Loucy (cell line): Measurements from ENCODE around the gene OPRL1.

Experiments
- H2AFZ ChIP-seq: fragments of 200-600 bp; sonication (generic); 2 replicates; pipeline ENCODE4 v1.6.0; 2016; ENCODE audit warnings: antibody characterized with exemption, mild to moderate bottlenecking, low read length, moderate library complexity
- H3F3A ChIP-seq: fragments of 200-600 bp; 2 replicates; pipeline ENCODE4 v1.6.0; 2016; ENCODE audit warnings: antibody characterized with exemption, low read depth, mild to moderate bottlenecking
- H3K27me3 ChIP-seq: fragments of 200-600 bp; sonication (generic); 2 replicates; pipeline ENCODE4 v1.6.1; 2014; ENCODE audit warnings: low read length, mild to moderate bottlenecking; ENCODE audit not compliant: insufficient read depth, poor library complexity, severe bottlenecking
- H3K36me3 ChIP-seq: fragments of 200-600 bp; sonication (generic); 2 replicates; pipeline ENCODE4 v1.6.1; 2016; ENCODE audit warnings: low read length; ENCODE audit not compliant: insufficient read depth
- H3K4me1 ChIP-seq: fragments of 200-600 bp; sonication (generic); 2 replicates; pipeline ENCODE4 v1.5.1; 2014; ENCODE audit warnings: low read length, mild to moderate bottlenecking; ENCODE audit not compliant: insufficient read depth, poor library complexity, severe bottlenecking
- H3K4me2 ChIP-seq: fragments of 200-600 bp; sonication (generic); 2 replicates; pipeline ENCODE4 v1.6.0; 2014; ENCODE audit warnings: antibody characterized with exemption, low read length, low read depth, mild to moderate bottlenecking; ENCODE audit not compliant: poor library complexity, severe bottlenecking
- H3K4me3 ChIP-seq: fragments of 200-600 bp; sonication (generic); 2 replicates; pipeline ENCODE4 v1.5.1; 2014; ENCODE audit warnings: low read length, mild to moderate bottlenecking, mixed read lengths; ENCODE audit not compliant: poor library complexity, severe bottlenecking
- H3K79me2 ChIP-seq: fragments of 200-600 bp; sonication (generic); 2 replicates; pipeline ENCODE4 v1.6.1; 2014; ENCODE audit warnings: low read length; ENCODE audit not compliant: insufficient read depth
- H3K9ac ChIP-seq: fragments of 200-600 bp; sonication (generic); 2 replicates; pipeline ENCODE4 v1.6.0; 2014; ENCODE audit warnings: mild to moderate bottlenecking, low read depth, low read length, moderate library complexity; ENCODE audit not compliant: poor library complexity, severe bottlenecking
- H3K9me2 ChIP-seq: fragments of 200-600 bp; sonication (generic); replicated peaks from 2 replicates; pipeline ENCODE4 v1.6.1; 2016; ENCODE audit warnings: low read depth, low read length, mixed read lengths
- H3K9me3 ChIP-seq: fragments of 200-600 bp; sonication (generic); 2 replicates; pipeline ENCODE4 v1.6.1; 2014; ENCODE audit warnings: mild to moderate bottlenecking, antibody characterized with exemption, low read length, low read depth; ENCODE audit not compliant: insufficient read depth
- H4K20me1 ChIP-seq: fragments of 200-600 bp; sonication (generic); 2 replicates; pipeline ENCODE4 v1.6.0; 2014; ENCODE audit warnings: antibody characterized with exemption, low read length, mild to moderate bottlenecking; ENCODE audit not compliant: insufficient read depth, poor library complexity, severe bottlenecking
- EZH2phosphoT487 ChIP-seq: fragments of 200-600 bp; IDR thresholded peaks from 2 replicates; pipeline ENCODE4 v1.6.1; 2018; ENCODE audit warnings: antibody characterized with exemption, mild to moderate bottlenecking, moderate library complexity, borderline replicate concordance
- TF ChIP-seq, protein P1 (sequence below): fragments of 200-600 bp; sonication (generic); conservative IDR thresholded peaks from 2 replicates; pipeline ENCODE4 v1.5.1; 2014; ENCODE audit warnings: mild to moderate bottlenecking, antibody characterized with exemption, low read length

Gene OPRL1

DNA sequence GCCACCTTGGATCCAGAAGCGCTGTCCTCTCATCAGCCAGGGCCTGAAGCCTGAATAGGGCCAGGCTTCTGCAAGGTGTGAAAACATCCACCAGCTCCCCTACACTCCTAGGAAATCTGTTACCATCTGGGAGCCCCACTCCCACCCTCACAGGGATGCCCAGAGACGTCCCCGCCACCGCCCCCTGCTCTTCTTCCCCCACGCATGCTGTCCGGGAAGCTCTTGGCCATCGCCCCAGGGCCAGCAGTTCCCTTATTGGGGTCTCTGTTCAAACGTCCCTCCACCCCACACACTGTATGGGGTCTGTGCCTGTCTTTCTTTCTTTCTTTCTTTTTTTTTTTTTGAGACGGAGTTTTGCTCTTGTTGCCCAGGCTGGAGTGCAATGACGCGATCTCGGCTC lies 4.3 kb upstream of the OPRL1 start:
- H3K4me3 ChIP-seq: no peak overlapping the region
- no peak for TF ChIP-seq EZH2phosphoT487
- TF ChIP-seq, protein P1, sequence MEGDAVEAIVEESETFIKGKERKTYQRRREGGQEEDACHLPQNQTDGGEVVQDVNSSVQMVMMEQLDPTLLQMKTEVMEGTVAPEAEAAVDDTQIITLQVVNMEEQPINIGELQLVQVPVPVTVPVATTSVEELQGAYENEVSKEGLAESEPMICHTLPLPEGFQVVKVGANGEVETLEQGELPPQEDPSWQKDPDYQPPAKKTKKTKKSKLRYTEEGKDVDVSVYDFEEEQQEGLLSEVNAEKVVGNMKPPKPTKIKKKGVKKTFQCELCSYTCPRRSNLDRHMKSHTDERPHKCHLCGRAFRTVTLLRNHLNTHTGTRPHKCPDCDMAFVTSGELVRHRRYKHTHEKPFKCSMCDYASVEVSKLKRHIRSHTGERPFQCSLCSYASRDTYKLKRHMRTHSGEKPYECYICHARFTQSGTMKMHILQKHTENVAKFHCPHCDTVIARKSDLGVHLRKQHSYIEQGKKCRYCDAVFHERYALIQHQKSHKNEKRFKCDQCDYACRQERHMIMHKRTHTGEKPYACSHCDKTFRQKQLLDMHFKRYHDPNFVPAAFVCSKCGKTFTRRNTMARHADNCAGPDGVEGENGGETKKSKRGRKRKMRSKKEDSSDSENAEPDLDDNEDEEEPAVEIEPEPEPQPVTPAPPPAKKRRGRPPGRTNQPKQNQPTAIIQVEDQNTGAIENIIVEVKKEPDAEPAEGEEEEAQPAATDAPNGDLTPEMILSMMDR: no peak
- no peak overlapping the region for H2AFZ ChIP-seq
- 0 out of 2 replicates have a peak, but pooled peaks cover 11% of the 10 kb centered on the region for H3K79me2 ChIP-seq
- no peaks in the 10 kb centered on the region for H3K27me3 ChIP-seq
- H3K9ac ChIP-seq: no peak overlapping the region
- H4K20me1 ChIP-seq: no peaks in the 10 kb centered on the region
- H3K4me2 ChIP-seq: no peak overlapping the region
- no peaks in the 10 kb centered on the region for H3K9me2 ChIP-seq
- no peaks in the 10 kb centered on the region for H3K36me3 ChIP-seq
- H3K4me1 ChIP-seq: peaks cover 27% of the 10 kb centered on the region
- peaks cover 5% of the 10 kb centered on the region; the same call in 1 of the 2 replicates for H3F3A ChIP-seq
- H3K9me3 ChIP-seq: no peaks in the 10 kb centered on the region

DNA sequence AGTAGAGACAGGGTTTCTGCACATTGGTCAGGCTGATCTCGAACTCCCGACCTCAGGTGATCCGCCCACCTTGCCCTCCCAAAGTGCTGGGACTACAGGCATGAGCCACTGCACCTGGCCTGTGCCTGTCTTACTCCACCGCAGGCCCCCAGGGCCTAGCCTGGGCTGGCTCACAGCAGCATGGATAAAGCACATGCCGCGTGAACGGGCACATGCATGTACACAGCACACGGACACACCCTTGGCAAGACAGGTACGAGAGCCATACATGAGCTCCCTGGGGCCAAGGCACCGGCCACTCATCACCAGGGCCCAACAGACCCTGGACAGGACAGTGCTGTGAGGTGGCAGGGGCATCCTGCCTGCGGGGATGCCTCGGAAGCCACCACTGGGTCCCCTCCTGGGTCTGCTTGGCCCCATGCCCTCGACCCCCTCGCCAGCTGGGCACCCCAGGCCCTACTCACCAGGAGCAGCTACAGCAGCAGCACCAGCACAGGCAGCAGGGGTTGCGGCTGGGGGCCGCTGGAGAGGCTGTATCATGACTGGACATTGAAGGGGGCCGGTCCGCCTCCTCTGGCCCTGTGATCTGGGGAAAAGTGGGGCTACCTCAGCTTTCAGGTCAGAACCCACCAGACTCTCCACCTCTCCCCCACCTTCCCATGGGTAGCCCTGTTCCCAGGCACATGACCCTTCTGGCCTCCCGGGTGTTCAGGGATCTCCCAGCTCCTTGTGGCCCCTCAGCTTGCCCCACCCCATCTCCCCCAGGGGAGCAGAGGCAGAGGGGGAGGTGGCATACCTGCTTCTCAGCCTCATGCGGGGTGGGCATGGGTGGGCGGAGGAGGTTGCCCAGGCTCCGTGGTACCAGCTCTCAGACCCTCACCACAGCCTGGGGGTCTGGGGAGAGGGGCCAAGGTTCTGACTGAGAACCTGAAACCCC lies 3.6 kb upstream of the OPRL1 start:
- Histone ChIP-seq H3K4me1 (peaks cover 27% of the 10 kb centered on the region), H3K9ac (peak overlapping the region; percentile 86), H3K9me2 (no peaks in the 10 kb centered on the region), H3K4me2 (peak overlapping the region; percentile 98), H4K20me1 (no peaks in the 10 kb centered on the region), H3K79me2 (0 out of 2 replicates have a peak, but pooled peaks cover 11% of the 10 kb centered on the region), H3K36me3 (no peaks in the 10 kb centered on the region), H3F3A (peaks cover 12% of the 10 kb centered on the region), H3K27me3 (no peaks in the 10 kb centered on the region), H2AFZ (no peak overlapping the region), H3K4me3 (no peak overlapping the region), H3K9me3 (no peaks in the 10 kb centered on the region)
- TF ChIP-seq, protein P1: no peak
- no peak for TF ChIP-seq EZH2phosphoT487

DNA sequence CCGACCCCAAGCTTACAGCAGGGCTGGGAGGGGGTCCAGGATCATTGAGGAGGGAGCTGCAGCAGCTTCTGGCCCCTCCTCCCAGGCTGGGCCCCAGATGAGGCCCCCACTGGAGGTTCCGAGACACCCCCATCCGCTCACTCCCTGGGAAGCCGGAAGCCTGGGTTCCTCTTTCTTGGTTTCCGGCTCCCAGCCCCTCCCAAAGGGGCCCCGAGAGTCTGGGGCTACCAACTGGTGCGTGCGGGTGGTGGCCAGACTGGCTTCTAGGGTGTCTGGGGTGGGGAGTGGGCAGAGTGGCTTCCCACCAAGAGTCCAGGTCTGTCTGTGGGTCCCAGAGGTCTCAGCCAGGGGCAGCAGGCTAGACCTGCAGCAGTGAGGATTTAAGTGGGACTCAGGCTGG lies 2.8 kb upstream of the OPRL1 start:
- Histone ChIP-seq H3K79me2 (0 out of 2 replicates have a peak, but pooled peaks cover 11% of the 10 kb centered on the region), H3K27me3 (no peaks in the 10 kb centered on the region), H3F3A (peaks cover 19% of the 10 kb centered on the region), H3K4me1 (peaks cover 29% of the 10 kb centered on the region), H2AFZ (no peak overlapping the region), H3K9me2 (no peaks in the 10 kb centered on the region), H3K4me3 (peak overlapping the region; percentile 83), H4K20me1 (no peaks in the 10 kb centered on the region), H3K36me3 (no peaks in the 10 kb centered on the region), H3K9ac (peak overlapping the region; percentile 86), H3K9me3 (no peaks in the 10 kb centered on the region), H3K4me2 (peak overlapping the region; percentile 98)
- TF ChIP-seq, protein P1: no peak
- no peak for TF ChIP-seq EZH2phosphoT487
